ENCODE data around the gene NRAS. TPM values are rescaled to one million over a fixed set of nuclear protein-coding genes. Genes with fewer than 3 reads are reported as not detected.
A peak's percentile ranks its signal among the peaks of the same experiment; 100 is the strongest.

NRAS gene
- total and polyA plus RNA-seq, 9 of the 15 experiments (the other 6 are each of a cell fraction or from before 2014, with no cell fraction given) = 40.7 to 94.5 (median 75.4) TPM

GRCh38 chr1:114670083-114671010, 46.2 kb downstream of the NRAS start:
- H3K9ac ChIP-seq (ENCODE audit: insufficient read depth in 1 of 2, low read depth in 2 of 2, low read length in 2 of 2) = peak overlapping the region in 1 of 2 experiments; percentile 85; a peak in 2 of 4 replicates
- no peaks in the 10 kb centered on the region for H3K36me3 ChIP-seq (ENCODE audit: control insufficient read depth, insufficient read depth, low read length)
- in situ Hi-C loops (cut with MboI) (no loop called here), intact Hi-C loops (cut with micrococcal nuclease) (no loop called here)
- peaks cover 4 to 13% of the 10 kb centered on the region in 2 experiments; a peak in 3 of 5 replicates for H3K4me1 ChIP-seq (replicated peaks in 1 of 2; ENCODE audit: control insufficient read depth in 2 of 2, insufficient read depth in 2 of 2, low read length in 2 of 2)
- H3K27ac ChIP-seq (ENCODE audit: extremely low read depth, low read depth, low read length) = no peak overlapping the region
- peaks cover 0 to 12% of the 10 kb centered on the region in 2 experiments; a peak in 2 of 5 replicates for H3K27me3 ChIP-seq (ENCODE audit: control insufficient read depth in 2 of 2, insufficient read depth in 2 of 2, low read length in 2 of 2)
- peak overlapping the region; percentile 91 for H2AFZ ChIP-seq (ENCODE audit: low read depth, low read length)
- no peaks in the 10 kb centered on the region for H3K79me2 ChIP-seq (ENCODE audit: control insufficient read depth, insufficient read depth, low read length)
- ChIA-PET CTCF (ENCODE audit: low intra/inter-chr PET ratio) (interaction anchor here (2.7 kb wide), 1 partner anchor 324 kb away, joined by 8 read pairs; no protein-coding TSS in a partner anchor), POLR2A (interaction anchor here (2.2 kb wide), 1 partner anchor 11 kb away, joined by 7 read pairs; no protein-coding TSS in a partner anchor)
- no peaks in the 10 kb centered on the region for H3K9me1 ChIP-seq (ENCODE audit: control insufficient read depth, insufficient read depth, low read length)
- ATAC-seq (peak; percentile 100), DNase-seq (ENCODE audit: extremely low read depth in 1 of 4, low spot score in 3 of 4) (peak; percentile 93 to 100 (median 98)), FAIRE-seq (peak; percentile 75)
- H4K20me1 ChIP-seq (replicated peaks; ENCODE audit: control insufficient read depth, insufficient read depth, low read length) = no peaks in the 10 kb centered on the region
- H3K4me2 ChIP-seq (ENCODE audit: insufficient read depth, low read length) = peak overlapping the region; percentile 81
- no TSS peak for BruUV-seq (replicated peaks)
- 19% methylated on average over 44 of the region's 45 CpGs for WGBS (ENCODE audit: insufficient coverage, low coverage, missing lambda C conversion rate)
- no peaks in the 10 kb centered on the region for H3K9me3 ChIP-seq (replicated peaks; ENCODE audit: control insufficient read depth, insufficient read depth, low read depth, low read length)
- H3K4me3 ChIP-seq = peak overlapping the region; percentile 45
- TF ChIP-seq ZNF212 (CRISPR knock-in tag; IDR thresholded peaks at IDR 0.05) (no peak), ZNF583 (CRISPR knock-in tag; IDR thresholded peaks at IDR 0.05) (no peak), PCBP2 (IDR thresholded peaks at IDR 0.05; ENCODE audit: low read depth, low read length, poor library complexity, severe bottlenecking) (no peak), PHF20 (IDR thresholded peaks at IDR 0.05; ENCODE audit: partially characterized antibody) (no peak), ZBTB11 (CRISPR knock-in tag; IDR thresholded peaks at IDR 0.05) (peak in 1 of 3 experiments; percentile 88; a peak in 2 of 6 replicates), FOXK2 (conservative IDR thresholded peaks at IDR 0.05 in 1 of 2, IDR thresholded peaks at IDR 0.05 in 1 of 2; ENCODE audit: low read depth in 2 of 2) (no peak), ZNF780A (CRISPR knock-in tag; IDR thresholded peaks at IDR 0.05) (no peak), SMARCA4 (IDR thresholded peaks at IDR 0.05) (no peak), CXXC5 (CRISPR knock-in tag; IDR thresholded peaks at IDR 0.05) (no peak; the same call in 1 of the 2 replicates), ZC3H4 (CRISPR knock-in tag; IDR thresholded peaks at IDR 0.05; ENCODE audit: borderline replicate concordance) (no peak), ZNF507 (tag; conservative IDR thresholded peaks at IDR 0.05) (no peak), SP2 (IDR thresholded peaks at IDR 0.05; ENCODE audit: extremely low read depth, low read depth, low read length, poor library complexity, severe bottlenecking) (peak; percentile 62), E2F6 (IDR thresholded peaks at IDR 0.05; ENCODE audit: borderline replicate concordance in 1 of 2, extremely low read depth in 1 of 2, insufficient read depth in 1 of 2, insufficient read length in 1 of 2, low read depth in 1 of 2, low read length in 1 of 2, poor library complexity in 1 of 2, severe bottlenecking in 1 of 2) (peak; percentile 46 to 58), TFAP4 (CRISPR knock-in tag; IDR thresholded peaks at IDR 0.05; ENCODE audit: borderline replicate concordance) (peak; percentile 47; the same call in 1 of the 2 replicates)
